D721Med (cell line): ENCODE data around the gene ADNP2.

ENCODE experiments used
- DNase-seq: peaks from one replicate; pipeline ENCODE4 v3.0.0; 2011; ENCODE audit warnings: low spot score; ENCODE audit not compliant: insufficient read length
- FAIRE-seq: peaks from 2 replicates; lab custom pipeline; 2011; peaks lifted over from hg19 to GRCh38; lab: Jason Lieb, UNC
- CTCF ChIP-seq: IDR thresholded peaks from 2 replicates; pipeline ENCODE4 v1.5.1; 2012; ENCODE audit warnings: mild to moderate bottlenecking, control low read depth; ENCODE audit not compliant: insufficient read depth; ENCODE audit errors: missing control alignments

ADNP2 gene

GRCh38 chr18:80068571-80069272 lies 40.3 kb upstream of the ADNP2 start:
- DNase-seq (peak; percentile 21), FAIRE-seq (peak; percentile 94)

GRCh38 chr18:80070825-80071224 lies 38.2 kb upstream of the ADNP2 start:
- DNase-seq (no peak), FAIRE-seq (no peak)
- no peak for TF ChIP-seq CTCF

More at GRCh38 chr18:80068571-80069272, 40.3 kb upstream of the ADNP2 start:
- no peak for TF ChIP-seq CTCF

- DNase-seq (no peak), FAIRE-seq (no peak)
- no peak for TF ChIP-seq CTCF
These were observed 34.9 kb upstream of the ADNP2 start for GRCh38 chr18:80074183-80074582.

GRCh38 chr18:80074697-80075096 lies 34.4 kb upstream of the ADNP2 start:
- FAIRE-seq (peak; percentile 68), DNase-seq (peak; percentile 25)
- no peak for TF ChIP-seq CTCF

GRCh38 chr18:80075940-80076339 lies 33.1 kb upstream of the ADNP2 start:
- DNase-seq = peak; percentile 8
- TF ChIP-seq CTCF = no peak
- FAIRE-seq = no peak

- FAIRE-seq (no peak), DNase-seq (peak; percentile 17)
- TF ChIP-seq CTCF = no peak
These were observed 32.7 kb upstream of the ADNP2 start for GRCh38 chr18:80076379-80076778.

GRCh38 chr18:80077873-80078272 lies 31.2 kb upstream of the ADNP2 start:
- TF ChIP-seq CTCF = no peak
- FAIRE-seq = no peak

More at GRCh38 chr18:80077873-80078272, 31.2 kb upstream of the ADNP2 start:
- no peak for DNase-seq
